ENCODE data around the gene IFFO2.

GRCh38 chr1:18962855-18963737 is 6.6 kb upstream of the IFFO2 start:
- no peak for TF ChIP-seq YY1 (IDR thresholded peaks at IDR 0.05; ENCODE audit: insufficient read depth, insufficient read length)
- no peak for TF ChIP-seq ZNF274 (IDR thresholded peaks at IDR 0.05; ENCODE audit: low read depth, low read length)
